Activated CD4-positive, alpha-beta T cell treated with anti-CD3 and anti-CD28 coated beads for 36 hours (primary cell): ENCODE data around the gene FAT4. TPM values are rescaled to one million over a fixed set of nuclear protein-coding genes. Genes with fewer than 3 reads are reported as not detected.

Source experiments
- ATAC-seq: fragments of 200-7000 bp; cut with Tn5 transposase; one replicate; pipeline ENCODE4 v1.10.0; 2021; ENCODE audit warnings: mild to moderate bottlenecking, moderate library complexity
- CTCF ChIA-PET: fragments of 350-600 bp; sonication (Branson Sonifier 250); formaldehyde crosslinking; loops from one replicate; lab custom pipeline; 2021; ENCODE audit warnings: antibody characterized with exemption; lab: Charles Lee
- POLR2A ChIA-PET: fragments of 350-600 bp; sonication (Branson Sonifier 250); formaldehyde crosslinking; loops from one replicate; lab custom pipeline; 2021; ENCODE audit warnings: antibody characterized with exemption, inconsistent platforms; lab: Charles Lee
- DNase-seq: peaks from one replicate; pipeline ENCODE4 v3.0.0-alpha.2; 2020
- H3K27ac Mint-ChIP-seq: one replicate; pipeline ENCODE4 v1.8.0; 2021; ENCODE audit warnings: mixed read lengths
- H3K27me3 Mint-ChIP-seq: one replicate; pipeline ENCODE4 v1.8.0; 2021; ENCODE audit warnings: mixed read lengths
- H3K36me3 Mint-ChIP-seq: one replicate; pipeline ENCODE4 v1.8.0; 2021; ENCODE audit warnings: low read depth, mixed read lengths
- H3K4me1 Mint-ChIP-seq: one replicate; pipeline ENCODE4 v1.8.0; 2021; ENCODE audit warnings: mixed read lengths
- H3K4me3 Mint-ChIP-seq: one replicate; pipeline ENCODE4 v1.8.0; 2021; ENCODE audit warnings: mild to moderate bottlenecking, moderate library complexity, mixed read lengths
- H3K9me3 Mint-ChIP-seq: one replicate; pipeline ENCODE4 v1.8.0; 2021; ENCODE audit warnings: low read depth, mixed read lengths
- intact Hi-C, 2 experiments: fragments of 100-400 bp; cut with DNase I in 1 of 2; cut with micrococcal nuclease in 1 of 2; formaldehyde crosslinking; loops; one replicate each; pipeline versions ENCODE4 v1.14.2 to v1.15.1; 2022 to 2024; cut with DNase I, micrococcal nuclease
- total RNA-seq, 2 experiments: library from RNA; stranded (reverse); gene quantifications; one replicate each; pipeline ENCODE4 v1.2.3, GENCODE V29; 2021

Gene FAT4, protein sequence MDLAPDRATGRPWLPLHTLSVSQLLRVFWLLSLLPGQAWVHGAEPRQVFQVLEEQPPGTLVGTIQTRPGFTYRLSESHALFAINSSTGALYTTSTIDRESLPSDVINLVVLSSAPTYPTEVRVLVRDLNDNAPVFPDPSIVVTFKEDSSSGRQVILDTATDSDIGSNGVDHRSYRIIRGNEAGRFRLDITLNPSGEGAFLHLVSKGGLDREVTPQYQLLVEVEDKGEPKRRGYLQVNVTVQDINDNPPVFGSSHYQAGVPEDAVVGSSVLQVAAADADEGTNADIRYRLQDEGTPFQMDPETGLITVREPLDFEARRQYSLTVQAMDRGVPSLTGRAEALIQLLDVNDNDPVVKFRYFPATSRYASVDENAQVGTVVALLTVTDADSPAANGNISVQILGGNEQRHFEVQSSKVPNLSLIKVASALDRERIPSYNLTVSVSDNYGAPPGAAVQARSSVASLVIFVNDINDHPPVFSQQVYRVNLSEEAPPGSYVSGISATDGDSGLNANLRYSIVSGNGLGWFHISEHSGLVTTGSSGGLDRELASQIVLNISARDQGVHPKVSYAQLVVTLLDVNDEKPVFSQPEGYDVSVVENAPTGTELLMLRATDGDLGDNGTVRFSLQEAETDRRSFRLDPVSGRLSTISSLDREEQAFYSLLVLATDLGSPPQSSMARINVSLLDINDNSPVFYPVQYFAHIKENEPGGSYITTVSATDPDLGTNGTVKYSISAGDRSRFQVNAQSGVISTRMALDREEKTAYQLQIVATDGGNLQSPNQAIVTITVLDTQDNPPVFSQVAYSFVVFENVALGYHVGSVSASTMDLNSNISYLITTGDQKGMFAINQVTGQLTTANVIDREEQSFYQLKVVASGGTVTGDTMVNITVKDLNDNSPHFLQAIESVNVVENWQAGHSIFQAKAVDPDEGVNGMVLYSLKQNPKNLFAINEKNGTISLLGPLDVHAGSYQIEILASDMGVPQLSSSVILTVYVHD (N-terminal part only)
- total RNA-seq: not detected

DNA sequence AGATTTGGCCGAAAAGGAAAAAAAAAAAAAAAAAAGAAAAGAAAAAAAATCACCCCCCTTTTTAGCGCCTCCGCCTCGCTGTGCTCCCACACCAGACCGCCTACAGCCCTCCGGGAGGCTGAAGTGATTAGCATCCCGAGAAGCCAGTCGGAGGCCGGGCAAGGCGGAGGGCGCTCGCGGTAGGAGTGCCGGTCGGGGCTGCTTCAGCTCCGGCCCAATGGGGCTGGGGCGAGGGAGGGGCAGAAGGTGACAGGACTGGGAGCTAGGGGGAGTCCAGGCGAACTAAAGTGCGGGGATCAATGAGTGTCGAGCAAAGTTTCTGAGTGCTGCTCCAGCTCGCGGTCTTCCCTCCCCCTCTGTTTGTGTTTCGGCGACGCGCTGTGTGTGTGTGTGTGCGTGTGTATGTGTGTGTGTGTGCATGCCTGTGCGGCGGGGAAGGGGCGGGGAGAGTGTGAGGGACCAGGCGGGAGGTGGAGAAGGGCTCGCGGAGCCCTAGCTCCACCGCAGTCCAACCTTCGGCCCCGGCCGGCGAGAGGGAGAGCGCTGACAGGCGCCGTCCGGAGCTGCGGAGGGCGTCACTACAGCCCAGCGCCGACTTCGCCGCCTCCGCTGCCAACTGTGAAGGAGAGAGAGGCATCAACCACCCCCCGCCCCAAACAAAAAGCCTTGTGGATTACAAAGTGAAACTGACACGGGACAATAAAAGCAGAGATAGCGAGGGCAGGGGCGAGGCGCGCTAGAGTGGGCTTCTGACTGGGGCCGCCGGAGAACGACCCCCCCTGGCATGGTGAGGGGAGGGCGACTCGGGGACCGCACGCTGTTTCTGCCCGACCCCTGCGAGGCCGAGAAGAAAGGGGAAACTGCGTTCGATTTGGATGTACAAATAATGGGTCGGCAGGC lies at the start of gene FAT4:
TSS of gene FAT4 (plus strand) at position 280 of the 900 bp plus-strand sequence. CDS start 1,457 bp downstream, outside the sequence.
- no peaks in the 10 kb centered on the region for H3K9me3 Mint-ChIP-seq
- peaks cover 72% of the 10 kb centered on the region for H3K27me3 Mint-ChIP-seq
- no peaks in the 10 kb centered on the region for H3K36me3 Mint-ChIP-seq
- intact Hi-C loops: loop anchor here (5.0 to 10.0 kb wide), 3 partner anchors 430 to 1287 kb away; no protein-coding TSS in a partner anchor
- ATAC-seq: peak; percentile 88
- peak within 1 kb of the TSS; percentile 72 for H3K4me3 Mint-ChIP-seq
- POLR2A ChIA-PET: no interaction called here
- CTCF ChIA-PET: interaction anchor here (0.9 kb wide), 1 partner anchor 43 kb away, joined by 3 read pairs; no protein-coding TSS in a partner anchor
- peaks cover 32% of the 10 kb centered on the region for H3K4me1 Mint-ChIP-seq
- peak; percentile 64 for DNase-seq
- no peak within 1 kb of the TSS for H3K27ac Mint-ChIP-seq

DNA sequence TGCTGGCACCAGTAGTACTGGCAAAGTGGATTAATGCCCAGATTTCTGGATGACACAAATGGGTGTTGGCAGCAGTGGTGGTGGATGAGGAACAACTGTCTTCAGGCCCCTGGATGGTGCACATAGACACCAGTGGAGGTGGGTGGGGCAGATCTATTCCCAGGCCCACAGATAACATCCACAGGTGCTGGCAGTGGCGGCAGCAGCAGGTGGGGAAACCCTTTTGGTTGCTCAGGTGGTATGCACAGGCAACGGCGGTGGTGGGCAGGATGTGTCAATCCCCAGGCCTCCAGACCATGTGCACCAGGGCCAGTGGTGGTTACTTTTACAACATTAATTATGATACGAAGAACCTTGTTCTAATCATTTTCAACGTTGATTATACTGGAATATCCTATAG lies 48.9 kb upstream of the FAT4 start:
- ChIA-PET CTCF (no interaction called here), POLR2A (no interaction called here)
- H3K4me3 Mint-ChIP-seq: no peak overlapping the region
- intact Hi-C loops: no loop called here
- H3K27me3 Mint-ChIP-seq: no peaks in the 10 kb centered on the region
- H3K9me3 Mint-ChIP-seq: no peaks in the 10 kb centered on the region
- no peaks in the 10 kb centered on the region for H3K4me1 Mint-ChIP-seq
- DNase-seq (no peak), ATAC-seq (no peak)
- H3K27ac Mint-ChIP-seq: no peak overlapping the region
- H3K36me3 Mint-ChIP-seq: no peaks in the 10 kb centered on the region

GRCh38 chr4:125266901-125267604 lies 47.7 kb upstream of the FAT4 start:
- CTCF ChIA-PET: no interaction called here
- H3K36me3 Mint-ChIP-seq: no peaks in the 10 kb centered on the region
- H3K4me3 Mint-ChIP-seq: no peak overlapping the region
- H3K27ac Mint-ChIP-seq: no peak overlapping the region
- POLR2A ChIA-PET: no interaction called here
- no peaks in the 10 kb centered on the region for H3K4me1 Mint-ChIP-seq
- no peaks in the 10 kb centered on the region for H3K27me3 Mint-ChIP-seq
- no peak for ATAC-seq
- no peak for DNase-seq
- intact Hi-C loops: no loop called here
- H3K9me3 Mint-ChIP-seq: no peaks in the 10 kb centered on the region

- H3K9me3 Mint-ChIP-seq: no peaks in the 10 kb centered on the region
- H3K27me3 Mint-ChIP-seq: no peaks in the 10 kb centered on the region
- DNase-seq (no peak), ATAC-seq (no peak)
- no peak overlapping the region for H3K4me3 Mint-ChIP-seq
- H3K27ac Mint-ChIP-seq: no peak overlapping the region
- ChIA-PET POLR2A (no interaction called here), CTCF (no interaction called here)
- intact Hi-C loops: no loop called here
- H3K36me3 Mint-ChIP-seq: no peaks in the 10 kb centered on the region
- no peaks in the 10 kb centered on the region for H3K4me1 Mint-ChIP-seq
Observed at GRCh38 chr4:125267630-125268029, 47.1 kb upstream of the FAT4 start.

DNA sequence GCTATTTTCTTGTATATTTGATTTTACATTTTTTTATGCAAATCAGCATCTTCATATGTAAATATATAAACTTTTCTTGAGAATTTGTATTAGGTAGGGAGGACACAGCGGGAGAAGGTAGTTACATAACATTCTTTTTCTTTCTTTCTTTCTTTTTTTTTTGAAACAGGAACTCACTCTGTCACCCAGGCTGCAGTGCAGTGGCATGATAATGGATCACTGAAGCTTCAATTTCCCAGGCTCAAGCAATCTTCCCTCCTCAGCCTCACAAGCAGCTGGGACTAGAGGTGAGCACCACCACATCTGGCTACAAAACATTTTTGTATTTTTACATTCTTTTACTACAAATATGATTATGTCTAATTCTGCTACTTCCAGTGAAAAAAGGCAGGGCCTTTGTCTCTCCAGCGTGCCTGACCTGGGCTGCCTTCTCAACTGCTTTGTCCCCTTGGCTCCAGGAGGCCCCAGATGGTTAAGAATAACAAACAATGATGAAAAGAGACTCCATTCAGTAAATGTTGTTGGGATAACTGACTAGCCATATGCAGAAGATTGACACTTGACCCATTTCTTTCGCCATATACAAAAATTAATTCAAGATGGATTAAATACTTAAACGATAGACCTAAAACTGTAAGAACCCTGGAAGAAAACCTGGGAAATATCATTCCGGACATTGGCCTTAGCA lies 46.5 kb upstream of the FAT4 start:
- no peak for DNase-seq
- Mint-ChIP-seq H3K36me3 (no peaks in the 10 kb centered on the region), H3K27ac (no peak overlapping the region), H3K4me1 (no peaks in the 10 kb centered on the region), H3K9me3 (no peaks in the 10 kb centered on the region), H3K4me3 (no peak overlapping the region), H3K27me3 (no peaks in the 10 kb centered on the region)
- intact Hi-C loops: no loop called here
- CTCF ChIA-PET: no interaction called here
- no peak for ATAC-seq
- POLR2A ChIA-PET: no interaction called here

- no peak overlapping the region for H3K4me3 Mint-ChIP-seq
- POLR2A ChIA-PET: no interaction called here
- no peak for DNase-seq
Observed at GRCh38 chr4:125276811-125277210, 37.9 kb upstream of the FAT4 start.

GRCh38 chr4:125277790-125278189 lies 37.0 kb upstream of the FAT4 start:
- H3K4me3 Mint-ChIP-seq: no peak overlapping the region
- intact Hi-C loops: no loop called here
- H3K27ac Mint-ChIP-seq: no peak overlapping the region
- H3K36me3 Mint-ChIP-seq: no peaks in the 10 kb centered on the region
- H3K27me3 Mint-ChIP-seq: no peaks in the 10 kb centered on the region
- no peaks in the 10 kb centered on the region for H3K9me3 Mint-ChIP-seq
- ATAC-seq (no peak), DNase-seq (no peak)
- ChIA-PET POLR2A (no interaction called here), CTCF (no interaction called here)
- no peaks in the 10 kb centered on the region for H3K4me1 Mint-ChIP-seq

More at GRCh38 chr4:125276811-125277210, 37.9 kb upstream of the FAT4 start:
- Mint-ChIP-seq H3K36me3 (no peaks in the 10 kb centered on the region), H3K4me1 (no peaks in the 10 kb centered on the region), H3K27ac (no peak overlapping the region), H3K27me3 (no peaks in the 10 kb centered on the region), H3K9me3 (no peaks in the 10 kb centered on the region)
- no peak for ATAC-seq
- intact Hi-C loops: no loop called here
- CTCF ChIA-PET: no interaction called here

DNA sequence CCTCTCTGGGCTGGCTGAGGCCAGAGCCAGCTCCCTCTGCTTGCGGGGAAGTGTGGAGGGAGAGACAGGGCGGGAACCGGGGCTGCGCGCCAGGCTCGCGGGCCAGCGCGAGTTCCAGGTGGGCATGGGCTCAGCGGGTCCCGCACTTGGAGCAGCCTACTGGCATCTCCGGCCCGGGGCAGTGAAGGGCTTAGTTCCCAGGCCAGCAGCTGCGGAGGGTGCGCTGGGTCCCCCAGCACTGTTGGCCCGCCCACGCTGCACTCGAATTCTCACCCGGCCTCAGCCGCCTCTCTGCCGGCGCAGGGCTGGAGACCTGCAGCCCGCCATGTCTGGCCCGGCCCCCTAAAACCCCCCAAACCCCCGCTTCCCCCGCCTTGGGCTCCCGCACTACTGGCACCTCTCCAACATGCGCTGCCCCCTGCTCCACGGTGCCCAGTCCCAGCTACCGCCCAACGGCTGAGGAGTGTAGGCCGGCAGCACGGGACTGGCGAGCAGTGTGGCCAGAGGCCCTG lies 33.8 kb upstream of the FAT4 start:
- ChIA-PET POLR2A (no interaction called here), CTCF (interaction anchor here (1.0 kb wide), 1 partner anchor 946 kb away, joined by 3 read pairs; no protein-coding TSS in a partner anchor)
- no peaks in the 10 kb centered on the region for H3K4me1 Mint-ChIP-seq
- H3K9me3 Mint-ChIP-seq: no peaks in the 10 kb centered on the region
- no peak overlapping the region for H3K4me3 Mint-ChIP-seq
- H3K27ac Mint-ChIP-seq: no peak overlapping the region
- no peaks in the 10 kb centered on the region for H3K27me3 Mint-ChIP-seq
- ATAC-seq: no peak
- no peak for DNase-seq
- no peaks in the 10 kb centered on the region for H3K36me3 Mint-ChIP-seq
- intact Hi-C loops: loop anchor here in 1 of 2 experiments (10.0 kb wide), 1 partner anchor 1506 kb away; no protein-coding TSS in a partner anchor

DNA sequence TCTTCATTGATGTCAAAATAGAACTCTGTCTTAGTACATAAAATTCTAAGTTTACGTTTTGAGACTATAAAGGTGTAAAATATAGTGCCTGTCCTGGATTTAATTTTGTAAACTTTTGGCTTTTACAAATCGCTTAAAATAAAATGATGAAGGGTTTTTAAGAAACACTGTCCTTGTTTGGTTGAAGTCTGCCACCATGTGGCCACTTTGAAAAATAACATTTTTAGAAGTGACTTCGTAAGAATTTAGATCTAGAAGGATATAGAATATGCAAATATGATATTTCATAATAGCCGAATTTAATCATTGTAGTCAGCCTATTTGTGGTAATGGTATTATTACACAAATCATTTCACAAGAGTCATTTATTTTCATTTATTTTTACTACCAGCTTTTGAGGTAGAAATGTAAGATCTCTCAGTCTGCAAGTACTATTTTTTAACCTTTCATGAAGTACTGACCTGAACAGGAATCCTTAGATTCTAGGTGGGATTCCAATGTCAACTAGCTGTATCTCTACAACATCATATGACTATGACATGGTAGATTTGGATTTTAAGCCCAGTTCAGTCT lies 31.0 kb upstream of the FAT4 start:
- Mint-ChIP-seq H3K4me1 (no peaks in the 10 kb centered on the region), H3K4me3 (no peak overlapping the region), H3K36me3 (no peaks in the 10 kb centered on the region), H3K27me3 (no peaks in the 10 kb centered on the region), H3K9me3 (no peaks in the 10 kb centered on the region), H3K27ac (no peak overlapping the region)
- DNase-seq (peak; percentile 16), ATAC-seq (no peak)
- CTCF ChIA-PET: interaction anchor here (0.6 to 2.3 kb wide), 7 partner anchors 8 to 1126 kb away, joined by 3 to 19 read pairs (median 3); no protein-coding TSS in a partner anchor
- POLR2A ChIA-PET: no interaction called here
- intact Hi-C loops: loop anchor here (1.0 to 10.0 kb wide), 3 partner anchors 949 to 1509 kb away; no protein-coding TSS in a partner anchor
